GM12873 (cell line): ENCODE data around the gene TACC2.

Source experiments
- TF ChIP-seq, protein P1 (sequence below): IDR thresholded peaks from 2 replicates; pipeline ENCODE4 v1.5.1; 2012; ENCODE audit warnings: low read depth, mild to moderate bottlenecking, moderate library complexity, low read length, control low read depth; ENCODE audit not compliant: insufficient read depth; ENCODE audit errors: missing control alignments

The TACC2 gene

DNA sequence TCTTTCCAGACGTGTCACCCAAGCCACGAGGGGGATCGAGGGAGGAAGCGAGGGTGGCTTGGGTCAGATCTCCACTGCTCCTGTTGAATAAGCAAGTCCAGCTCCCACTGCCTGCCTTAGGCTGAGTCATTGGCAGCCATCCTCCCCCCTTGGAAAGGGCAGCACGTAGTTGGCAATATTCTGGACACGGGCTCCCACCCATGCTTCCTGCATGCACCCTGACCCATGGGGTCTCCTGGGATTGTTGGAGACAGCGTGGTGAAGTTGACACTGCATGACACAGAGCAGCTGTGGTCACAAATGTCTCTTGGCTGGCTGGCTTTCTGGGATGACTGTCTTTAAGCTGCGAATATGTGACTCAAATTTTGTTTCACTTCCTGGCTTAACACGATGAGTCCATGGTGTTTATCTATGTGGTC lies 293.3 kb downstream of the TACC2 start:
- TF ChIP-seq, protein P1, sequence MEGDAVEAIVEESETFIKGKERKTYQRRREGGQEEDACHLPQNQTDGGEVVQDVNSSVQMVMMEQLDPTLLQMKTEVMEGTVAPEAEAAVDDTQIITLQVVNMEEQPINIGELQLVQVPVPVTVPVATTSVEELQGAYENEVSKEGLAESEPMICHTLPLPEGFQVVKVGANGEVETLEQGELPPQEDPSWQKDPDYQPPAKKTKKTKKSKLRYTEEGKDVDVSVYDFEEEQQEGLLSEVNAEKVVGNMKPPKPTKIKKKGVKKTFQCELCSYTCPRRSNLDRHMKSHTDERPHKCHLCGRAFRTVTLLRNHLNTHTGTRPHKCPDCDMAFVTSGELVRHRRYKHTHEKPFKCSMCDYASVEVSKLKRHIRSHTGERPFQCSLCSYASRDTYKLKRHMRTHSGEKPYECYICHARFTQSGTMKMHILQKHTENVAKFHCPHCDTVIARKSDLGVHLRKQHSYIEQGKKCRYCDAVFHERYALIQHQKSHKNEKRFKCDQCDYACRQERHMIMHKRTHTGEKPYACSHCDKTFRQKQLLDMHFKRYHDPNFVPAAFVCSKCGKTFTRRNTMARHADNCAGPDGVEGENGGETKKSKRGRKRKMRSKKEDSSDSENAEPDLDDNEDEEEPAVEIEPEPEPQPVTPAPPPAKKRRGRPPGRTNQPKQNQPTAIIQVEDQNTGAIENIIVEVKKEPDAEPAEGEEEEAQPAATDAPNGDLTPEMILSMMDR, result no peak

DNA sequence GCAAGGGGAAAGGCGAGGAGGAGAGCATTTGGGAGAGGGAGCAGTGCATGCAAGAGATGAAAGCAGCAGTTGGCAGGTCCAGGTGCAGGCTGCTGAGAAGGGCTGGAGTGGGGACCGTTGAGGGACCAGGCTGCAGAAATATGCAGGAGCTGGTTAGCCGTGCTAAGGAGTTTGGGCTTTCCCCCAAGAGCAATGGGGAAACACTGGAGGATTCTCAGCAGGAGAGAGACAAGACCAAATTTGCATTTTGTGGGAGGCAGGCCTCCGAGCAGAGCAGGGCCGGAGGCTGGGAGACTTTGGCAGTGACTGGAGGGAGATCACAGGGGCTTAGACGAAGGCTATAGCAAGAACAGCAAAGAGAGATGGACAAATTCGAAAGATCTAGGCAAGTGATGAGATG lies 293.9 kb downstream of the TACC2 start:
- TF ChIP-seq, protein P1, result no peak

DNA sequence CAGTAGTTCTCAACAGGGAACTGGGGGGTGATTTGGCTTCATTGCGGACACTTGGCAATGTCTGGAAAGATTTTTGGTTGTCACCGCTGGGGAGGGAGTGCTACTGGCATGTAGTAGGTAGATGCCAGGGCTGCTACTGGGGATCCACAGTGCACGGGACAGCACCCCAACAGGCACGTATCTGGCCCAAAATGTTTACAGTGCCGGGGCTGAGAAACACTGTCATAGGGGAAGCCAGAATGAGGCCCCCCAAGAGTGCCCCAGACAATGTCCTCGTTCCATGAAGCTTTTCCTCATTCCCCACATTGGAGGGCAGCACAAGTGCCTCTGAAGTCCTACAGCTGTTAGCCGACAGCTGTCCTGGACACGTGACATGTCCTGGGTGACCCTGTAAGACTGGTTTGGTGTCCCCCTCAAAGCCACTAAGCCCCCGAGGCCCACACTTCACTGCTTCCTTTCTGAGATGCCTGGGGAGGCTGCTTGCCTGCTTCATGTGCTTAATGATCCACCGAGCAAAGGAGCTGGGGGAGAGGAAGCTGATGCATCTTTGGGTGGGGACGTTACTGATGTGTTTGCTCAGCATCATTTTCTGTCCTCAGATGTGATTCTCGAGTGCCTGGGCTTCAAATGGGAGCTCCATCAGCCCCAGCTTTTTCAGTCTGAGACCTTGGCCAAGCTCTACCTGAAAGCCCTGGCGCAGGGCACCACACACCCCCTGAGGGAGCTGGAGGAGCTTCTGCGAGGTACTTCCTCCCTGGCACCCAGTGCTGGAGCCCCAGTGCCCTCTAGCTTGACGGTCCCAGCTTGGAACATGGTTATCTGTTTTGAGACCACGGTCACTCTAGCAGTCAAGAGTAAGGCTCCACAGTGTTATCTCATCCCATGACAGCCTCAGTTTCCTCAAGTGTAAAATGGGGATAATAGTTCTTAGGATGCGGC lies 296.8 kb downstream of the TACC2 start:
- TF ChIP-seq, protein P1, result no peak

DNA sequence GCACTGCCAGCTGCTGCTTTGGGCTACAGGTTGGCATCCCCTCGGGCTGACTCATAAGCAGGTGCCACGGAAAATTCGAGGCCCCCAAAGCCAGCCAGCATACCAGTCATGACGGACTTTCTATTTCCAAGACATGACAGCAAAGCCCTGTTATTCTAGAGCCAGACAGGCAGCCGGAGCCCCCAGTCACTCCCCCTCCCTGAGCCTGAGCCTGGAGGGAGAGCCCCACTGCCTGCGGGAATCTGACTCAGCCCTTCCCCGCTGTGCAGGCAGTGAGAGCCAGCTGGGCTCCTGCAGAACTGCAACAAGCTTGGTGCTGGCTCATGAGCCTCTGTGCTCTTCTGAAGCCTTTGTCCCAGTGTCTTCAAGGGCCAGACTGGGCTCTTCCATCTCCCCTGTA lies 297.9 kb downstream of the TACC2 start:
- TF ChIP-seq, protein P1, result no peak

DNA sequence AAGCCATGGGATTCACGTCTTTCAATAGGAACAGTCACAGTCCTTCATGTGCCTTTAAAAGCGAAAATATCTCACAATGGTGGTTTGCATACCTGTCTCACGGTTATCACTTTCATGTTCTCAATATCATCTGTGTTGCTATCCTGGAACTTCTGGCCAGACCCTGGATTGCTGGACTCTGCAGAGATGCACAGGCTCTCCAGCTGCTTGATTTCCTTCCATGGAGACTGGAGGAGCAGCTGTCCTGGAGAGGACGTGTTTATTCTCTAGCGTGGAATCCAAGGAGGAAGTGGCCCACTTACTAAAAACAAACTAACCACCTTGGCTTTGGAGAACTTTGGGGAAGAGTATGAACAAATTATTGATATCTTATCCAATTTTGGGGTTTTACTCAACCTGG lies 298.6 kb downstream of the TACC2 start:
- TF ChIP-seq, protein P1, result no peak

DNA sequence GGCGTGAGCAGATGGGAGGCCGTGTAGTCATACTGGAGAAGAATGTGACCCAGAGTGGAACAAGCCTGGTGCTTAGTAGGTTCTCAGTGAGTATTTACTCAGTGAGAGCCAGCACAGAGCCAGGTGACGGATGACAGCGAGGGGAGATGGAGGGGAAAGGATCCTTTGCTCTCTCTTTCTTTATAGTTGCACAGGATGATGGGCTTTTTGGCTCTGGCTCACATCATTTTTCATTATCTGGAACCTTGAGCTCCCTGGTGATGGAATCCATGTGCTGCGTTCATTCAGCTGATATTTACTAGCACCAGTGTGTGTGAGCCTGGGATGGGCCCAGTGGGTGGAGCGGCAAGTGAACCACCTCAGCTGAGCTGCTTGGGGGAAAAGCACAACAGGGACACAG lies 299.3 kb downstream of the TACC2 start:
- TF ChIP-seq, protein P1, result no peak

DNA sequence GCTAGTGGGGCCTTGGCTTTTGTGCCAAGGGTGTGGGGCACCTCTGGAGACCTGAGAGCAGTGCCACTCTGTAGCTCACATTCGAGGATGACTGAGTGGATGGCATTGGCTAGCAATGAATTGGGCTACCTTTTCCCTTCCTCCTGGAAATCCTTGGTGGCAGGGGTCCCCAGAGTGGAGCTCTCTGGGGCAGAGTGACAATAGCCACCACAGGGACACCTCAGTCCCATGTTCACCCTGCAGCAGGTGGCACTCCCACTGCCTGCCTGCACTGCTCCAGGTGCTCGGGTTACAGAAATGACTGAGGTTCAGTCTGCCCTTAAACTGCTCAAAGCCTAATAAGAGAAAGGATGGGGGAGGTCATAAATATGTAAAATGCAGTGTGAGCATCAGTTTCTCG lies 300.0 kb downstream of the TACC2 start:
- TF ChIP-seq, protein P1, result no peak
